Activated CD4-positive, alpha-beta memory T cell treated with anti-CD3 and anti-CD28 coated beads for 36 hours (primary cell): ENCODE data around the gene TSPEAR. TPM values are rescaled to one million over a fixed set of nuclear protein-coding genes. Genes with fewer than 3 reads are reported as not detected.

ENCODE experiments used
- CTCF ChIA-PET: fragments of 350-600 bp; sonication (Branson Sonifier 250); formaldehyde crosslinking; loops from one replicate; lab custom pipeline; 2021; ENCODE audit warnings: antibody characterized with exemption, inconsistent platforms; lab: Charles Lee
- POLR2A ChIA-PET: fragments of 350-600 bp; sonication (Branson Sonifier 250); formaldehyde crosslinking; loops from one replicate; lab custom pipeline; 2021; ENCODE audit warnings: antibody characterized with exemption; lab: Charles Lee
- DNase-seq: peaks from one replicate; pipeline ENCODE4 v3.0.0-alpha.2; 2020
- H3K27ac Mint-ChIP-seq: one replicate; pipeline ENCODE4 v1.8.0; 2021; ENCODE audit warnings: mixed read lengths
- H3K27me3 Mint-ChIP-seq: one replicate; pipeline ENCODE4 v1.8.0; 2021; ENCODE audit warnings: mixed read lengths
- H3K36me3 Mint-ChIP-seq: one replicate; pipeline ENCODE4 v1.8.0; 2021; ENCODE audit warnings: mixed read lengths
- H3K4me1 Mint-ChIP-seq: one replicate; pipeline ENCODE4 v1.8.0; 2021; ENCODE audit warnings: low read depth, mixed read lengths
- H3K4me3 Mint-ChIP-seq: one replicate; pipeline ENCODE4 v1.8.0; 2021; ENCODE audit warnings: mild to moderate bottlenecking, mixed read lengths
- H3K9me3 Mint-ChIP-seq: one replicate; pipeline ENCODE4 v1.8.0; 2021; ENCODE audit warnings: mixed read lengths
- intact Hi-C: fragments of 100-400 bp; cut with micrococcal nuclease; formaldehyde crosslinking; loops from one replicate; pipeline ENCODE4 v1.15.1; 2023
- total RNA-seq, 2 experiments: library from RNA; stranded (reverse); gene quantifications; one replicate each; pipeline ENCODE4 v1.2.3, GENCODE V29; 2021

TSPEAR gene
- total RNA-seq, 2 experiments from 2014 or later: not detected

DNA sequence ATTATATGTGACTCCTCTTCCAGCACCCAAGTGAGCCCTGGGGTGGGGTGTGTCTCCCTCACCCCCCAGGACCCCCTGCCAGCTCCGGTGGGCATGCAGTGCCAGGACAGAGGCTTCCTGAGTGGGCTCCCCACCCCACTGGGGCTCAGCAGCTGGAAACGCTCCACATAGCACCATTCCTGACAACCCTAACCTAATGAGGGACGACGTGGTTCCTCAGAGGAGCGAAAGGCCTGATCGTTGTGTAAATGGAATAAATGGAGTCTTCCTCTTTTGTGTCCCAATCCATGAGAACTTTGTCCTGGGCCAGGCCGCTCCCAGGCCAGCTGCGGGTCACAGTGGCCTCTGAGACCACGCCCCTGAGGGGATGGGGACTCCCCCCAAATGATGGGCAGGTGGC, 1.8 kb upstream of the TSPEAR start:
- Mint-ChIP-seq H3K27me3 (peaks cover 65% of the 10 kb centered on the region), H3K27ac (no peak overlapping the region), H3K4me3 (no peak overlapping the region), H3K36me3 (no peaks in the 10 kb centered on the region), H3K4me1 (peaks cover 32% of the 10 kb centered on the region), H3K9me3 (no peaks in the 10 kb centered on the region)
- intact Hi-C loops: no loop called here
- ChIA-PET POLR2A (no interaction called here), CTCF (interaction anchor here (0.6 kb wide), 1 partner anchor 738 kb away, joined by 3 read pairs; no protein-coding TSS in a partner anchor)
- DNase-seq: no peak

DNA sequence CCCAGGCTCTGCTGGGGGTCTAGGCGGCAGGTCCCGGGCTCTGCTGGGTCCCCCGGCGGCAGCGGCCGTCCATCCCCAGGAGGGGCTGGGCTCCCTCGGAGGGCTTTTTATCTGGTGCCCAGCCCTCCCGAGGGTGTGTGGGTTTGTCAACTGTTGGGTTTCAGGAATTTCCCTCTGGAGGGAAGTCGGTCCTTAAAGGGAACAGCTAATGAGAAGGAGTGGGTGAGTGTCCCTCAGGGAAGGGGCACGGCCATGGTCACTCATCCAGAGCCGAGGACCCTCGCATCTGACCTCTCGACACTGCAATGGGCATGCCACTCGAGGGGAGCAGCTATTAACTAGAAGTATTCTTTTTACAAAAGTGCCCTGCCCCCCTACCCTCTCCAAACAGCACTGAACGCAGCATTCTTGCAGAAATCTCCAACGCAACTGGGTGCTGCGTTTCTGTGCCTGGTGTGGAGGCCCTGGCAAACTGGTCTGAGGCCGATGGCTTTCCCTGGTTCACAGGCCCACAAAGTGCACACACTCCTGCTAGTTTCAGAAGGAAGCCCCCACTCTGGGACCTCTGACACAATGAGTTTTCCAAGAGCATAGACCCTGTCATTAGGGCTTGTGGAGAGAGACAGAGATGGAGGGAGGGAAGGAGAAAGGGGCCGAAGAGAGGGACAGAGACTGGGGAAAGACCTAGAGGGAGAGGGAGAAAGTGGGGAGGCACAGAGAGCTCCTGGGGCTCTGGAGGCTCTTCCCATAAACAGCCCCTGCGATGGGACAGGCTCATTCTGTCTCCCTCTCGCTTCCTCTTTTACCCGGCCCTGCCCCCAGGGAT, 1.0 kb upstream of the TSPEAR start:
- CTCF ChIA-PET: no interaction called here
- DNase-seq: no peak

DNA sequence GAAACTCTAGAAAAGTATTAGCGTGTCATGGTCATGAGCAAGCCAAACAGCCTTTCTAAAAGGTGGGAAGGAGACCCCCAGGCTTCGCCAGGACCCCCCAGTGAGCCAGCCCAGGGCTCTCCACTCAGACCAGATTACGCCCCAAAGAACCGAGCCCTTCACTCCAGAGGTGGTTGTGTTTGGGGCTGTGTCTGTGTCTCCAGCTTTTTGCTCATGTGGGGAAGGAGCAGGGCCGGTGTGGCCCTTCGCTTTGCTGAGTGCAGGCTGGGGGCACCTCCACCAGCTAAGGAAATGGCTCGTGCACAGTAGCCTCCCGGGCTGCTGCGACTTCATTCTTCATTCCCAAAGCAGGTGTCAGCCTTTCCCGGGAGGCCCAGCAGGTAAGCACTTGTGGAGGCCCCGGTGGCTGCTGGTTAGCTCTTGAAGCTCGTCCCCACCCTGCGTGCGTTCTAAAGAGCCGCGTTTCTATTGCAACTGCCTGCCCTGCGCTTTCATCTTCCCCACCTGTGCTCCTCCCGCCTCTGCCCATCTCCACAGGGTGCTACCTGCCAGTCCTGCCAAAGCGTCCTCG, 531 bp downstream of the TSPEAR start:
- Mint-ChIP-seq H3K4me1 (peaks cover 34% of the 10 kb centered on the region), H3K27ac (no peak overlapping the region), H3K4me3 (no peak overlapping the region), H3K9me3 (peaks cover 4% of the 10 kb centered on the region), H3K27me3 (peaks cover 80% of the 10 kb centered on the region), H3K36me3 (peaks cover 3% of the 10 kb centered on the region)
- ChIA-PET CTCF (no interaction called here), POLR2A (no interaction called here)
- peak; percentile 9 for DNase-seq
- intact Hi-C loops: no loop called here

More for the DNA sequence above, 1.0 kb upstream of the TSPEAR start:
- no peak overlapping the region for H3K4me3 Mint-ChIP-seq
- peaks cover 72% of the 10 kb centered on the region for H3K27me3 Mint-ChIP-seq
- intact Hi-C loops: no loop called here
- no peaks in the 10 kb centered on the region for H3K9me3 Mint-ChIP-seq
- POLR2A ChIA-PET: no interaction called here
- H3K36me3 Mint-ChIP-seq: no peaks in the 10 kb centered on the region
- peaks cover 34% of the 10 kb centered on the region for H3K4me1 Mint-ChIP-seq
- no peak overlapping the region for H3K27ac Mint-ChIP-seq

DNA sequence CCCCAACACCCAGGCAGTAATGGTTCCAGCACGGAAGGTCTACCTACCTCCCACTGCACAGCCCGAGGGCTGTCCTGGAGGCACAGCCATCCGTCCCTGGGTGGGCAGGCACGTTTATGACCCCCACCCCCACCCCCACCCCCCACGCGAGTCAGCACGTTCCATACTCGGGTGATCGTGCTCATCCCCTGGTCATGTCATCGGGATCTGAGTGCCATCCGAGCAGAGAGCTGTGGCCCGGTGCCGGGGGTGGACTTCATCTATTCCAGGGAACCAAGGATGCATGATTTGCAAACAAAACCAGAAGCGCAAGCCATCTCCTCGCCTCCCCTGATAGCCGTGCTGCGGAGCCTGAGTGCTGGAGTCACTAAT, 1.1 kb downstream of the TSPEAR start:
- CTCF ChIA-PET: interaction anchor here (1.0 kb wide), 1 partner anchor 222 kb away, joined by 3 read pairs; no protein-coding TSS in a partner anchor

GRCh38 chr21:44709426-44710293, 1.7 kb downstream of the TSPEAR start:
- Mint-ChIP-seq H3K27ac (no peak overlapping the region), H3K36me3 (peaks cover 8% of the 10 kb centered on the region), H3K9me3 (peaks cover 9% of the 10 kb centered on the region), H3K4me3 (no peak overlapping the region), H3K27me3 (peaks cover 80% of the 10 kb centered on the region), H3K4me1 (peaks cover 29% of the 10 kb centered on the region)
- CTCF ChIA-PET: interaction anchor here (1.0 kb wide), 1 partner anchor 222 kb away, joined by 3 read pairs; no protein-coding TSS in a partner anchor
- no peak for DNase-seq
- POLR2A ChIA-PET: interaction anchor here (1.1 kb wide), 1 partner anchor 13 kb away, joined by 4 read pairs; no protein-coding TSS in a partner anchor
- intact Hi-C loops: no loop called here

More for the DNA sequence above, 1.1 kb downstream of the TSPEAR start:
- Mint-ChIP-seq H3K36me3 (peaks cover 6% of the 10 kb centered on the region), H3K4me1 (peaks cover 34% of the 10 kb centered on the region), H3K27ac (no peak overlapping the region), H3K4me3 (no peak overlapping the region), H3K9me3 (peaks cover 7% of the 10 kb centered on the region), H3K27me3 (peaks cover 80% of the 10 kb centered on the region)
- intact Hi-C loops: no loop called here
- DNase-seq: peak; percentile 9
- POLR2A ChIA-PET: interaction anchor here (1.1 kb wide), 1 partner anchor 13 kb away, joined by 4 read pairs; no protein-coding TSS in a partner anchor

- ChIA-PET POLR2A (no interaction called here), CTCF (interaction anchor here (1.0 kb wide), 1 partner anchor 221 kb away, joined by 3 read pairs; no protein-coding TSS in a partner anchor)
- Mint-ChIP-seq H3K4me1 (peaks cover 27% of the 10 kb centered on the region), H3K27me3 (peaks cover 81% of the 10 kb centered on the region), H3K4me3 (no peak overlapping the region), H3K9me3 (peaks cover 9% of the 10 kb centered on the region), H3K27ac (no peak overlapping the region), H3K36me3 (peaks cover 8% of the 10 kb centered on the region)
- no peak for DNase-seq
- intact Hi-C loops: no loop called here
Observed at GRCh38 chr21:44708866-44709425, 2.4 kb downstream of the TSPEAR start.

DNA sequence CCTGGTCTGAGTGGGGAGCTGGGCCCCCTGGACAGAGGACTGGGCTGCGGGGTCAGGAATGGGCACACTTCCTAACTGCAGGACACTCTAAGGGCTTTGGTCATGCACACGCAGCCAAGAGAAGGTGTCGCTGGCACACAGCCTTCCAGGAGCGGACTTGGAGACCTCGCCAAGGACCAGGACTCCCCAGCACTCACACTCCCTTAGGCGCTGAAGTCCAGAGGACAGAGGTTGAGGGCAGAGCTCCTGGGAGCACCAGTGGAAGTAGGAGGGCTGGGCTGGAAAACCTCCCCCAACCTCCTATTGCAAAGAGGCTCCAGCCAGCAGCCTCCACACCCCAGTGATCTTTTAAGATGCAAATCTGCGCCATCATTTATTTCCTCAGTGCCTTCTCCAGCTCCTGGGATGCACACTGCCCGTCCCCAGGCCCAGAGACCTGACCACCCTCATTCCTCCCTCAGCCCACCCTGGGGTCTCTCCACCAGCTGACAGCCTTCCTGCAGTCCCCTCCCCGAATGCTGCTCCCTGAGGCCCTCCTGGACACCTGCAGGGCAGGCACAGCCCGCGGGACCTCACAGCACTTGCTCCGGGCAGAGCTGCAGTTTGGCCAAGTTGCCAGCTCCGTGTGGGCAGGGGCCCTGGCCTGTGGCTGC, 3.0 kb downstream of the TSPEAR start:
- H3K4me3 Mint-ChIP-seq: no peak overlapping the region
- intact Hi-C loops: no loop called here
- DNase-seq: no peak
- H3K4me1 Mint-ChIP-seq: peaks cover 27% of the 10 kb centered on the region
- H3K27me3 Mint-ChIP-seq: peaks cover 77% of the 10 kb centered on the region
- peaks cover 8% of the 10 kb centered on the region for H3K36me3 Mint-ChIP-seq
- no peak overlapping the region for H3K27ac Mint-ChIP-seq
- POLR2A ChIA-PET: no interaction called here
- CTCF ChIA-PET: no interaction called here
- peaks cover 9% of the 10 kb centered on the region for H3K9me3 Mint-ChIP-seq

DNA sequence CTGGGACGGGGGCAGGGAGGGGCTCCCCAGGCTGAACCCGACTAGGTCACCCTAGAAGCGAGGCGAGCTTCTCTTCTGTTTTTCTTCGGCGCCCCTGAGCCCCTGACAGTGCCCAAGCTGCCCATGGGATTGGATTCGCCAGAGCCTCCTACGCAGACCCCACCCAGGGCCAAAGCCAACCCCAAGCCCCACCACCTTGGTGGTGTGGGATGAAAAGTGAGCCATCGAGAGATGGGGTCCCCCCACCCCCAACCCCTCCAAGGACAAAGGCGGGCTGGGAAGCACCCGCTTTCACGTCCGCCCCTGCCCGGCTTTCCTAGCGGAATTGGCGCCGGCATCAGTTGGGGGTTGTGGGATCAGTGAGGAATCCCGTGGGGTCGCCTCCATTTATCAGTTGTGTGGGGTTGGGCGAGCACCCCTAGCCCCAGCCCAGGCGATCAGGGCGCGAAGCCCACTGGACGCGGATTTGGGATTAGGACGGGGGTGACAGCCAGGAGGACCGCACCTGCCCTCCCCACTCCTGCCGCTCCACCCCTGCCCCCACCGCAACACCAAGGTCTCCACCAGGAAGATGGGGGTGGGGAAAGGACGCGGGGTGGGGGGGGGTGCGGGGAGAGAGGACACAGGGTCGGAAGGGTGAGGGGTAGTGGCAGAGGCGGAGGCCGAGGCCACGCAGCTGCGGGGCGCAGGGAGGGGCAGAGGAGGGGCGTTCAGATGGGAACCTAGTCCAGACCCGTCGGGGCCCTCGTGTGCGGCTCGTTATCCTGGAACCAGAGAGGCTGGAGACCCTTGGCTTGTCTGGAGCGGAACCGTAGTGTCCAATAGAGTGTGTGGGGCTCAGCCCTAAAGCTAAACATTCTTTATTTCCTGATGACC, 4.4 kb downstream of the TSPEAR start:
- intact Hi-C loops: no loop called here
- H3K27me3 Mint-ChIP-seq: peaks cover 77% of the 10 kb centered on the region
- no peak overlapping the region for H3K4me3 Mint-ChIP-seq
- peaks cover 9% of the 10 kb centered on the region for H3K9me3 Mint-ChIP-seq
- ChIA-PET CTCF (no interaction called here), POLR2A (no interaction called here)
- H3K36me3 Mint-ChIP-seq: peaks cover 8% of the 10 kb centered on the region
- no peak overlapping the region for H3K27ac Mint-ChIP-seq
- no peak for DNase-seq
- peaks cover 27% of the 10 kb centered on the region for H3K4me1 Mint-ChIP-seq

GRCh38 chr21:44706026-44706705, 5.2 kb downstream of the TSPEAR start:
- Mint-ChIP-seq H3K4me3 (no peak overlapping the region), H3K4me1 (peaks cover 23% of the 10 kb centered on the region), H3K36me3 (peaks cover 8% of the 10 kb centered on the region), H3K27me3 (peaks cover 77% of the 10 kb centered on the region), H3K27ac (no peak overlapping the region), H3K9me3 (peaks cover 9% of the 10 kb centered on the region)
- intact Hi-C loops: no loop called here
- no peak for DNase-seq
- ChIA-PET POLR2A (no interaction called here), CTCF (no interaction called here)

GRCh38 chr21:44704636-44705001, 6.8 kb downstream of the TSPEAR start:
- no peak overlapping the region for H3K4me3 Mint-ChIP-seq
- CTCF ChIA-PET: no interaction called here
- peaks cover 11% of the 10 kb centered on the region for H3K4me1 Mint-ChIP-seq
- POLR2A ChIA-PET: no interaction called here
- peaks cover 75% of the 10 kb centered on the region for H3K27me3 Mint-ChIP-seq
- H3K36me3 Mint-ChIP-seq: peaks cover 8% of the 10 kb centered on the region
- no peak overlapping the region for H3K27ac Mint-ChIP-seq
- no peak for DNase-seq
- H3K9me3 Mint-ChIP-seq: peaks cover 9% of the 10 kb centered on the region
- intact Hi-C loops: no loop called here
